Peyer's patch (tissue), 4 donors: ENCODE results near the gene CAPN5.

Experiments
- CTCF ChIP-seq, 6 experiments: fragments of 450-650 bp in 4 of 6; fragments of 200-600 bp in 2 of 6; sonication (generic) in 1 of 6; IDR thresholded peaks; one replicate each; pipeline ENCODE4 v1.5.1; 2017 to 2019; ENCODE audit warnings: antibody characterized with exemption in 6 of 6, mild to moderate bottlenecking in 3 of 6, moderate library complexity in 1 of 6
- POLR2A ChIP-seq, 2 donors: fragments of 450-650 bp; IDR thresholded peaks; one replicate each; pipeline ENCODE4 v1.5.1; 2017; ENCODE audit warnings: antibody characterized with exemption in 2 of 2, mild to moderate bottlenecking in 2 of 2, moderate library complexity in 2 of 2

- no peak for TF ChIP-seq CTCF (IDR thresholded peaks at IDR 0.05)
- no peak for TF ChIP-seq POLR2A (IDR thresholded peaks at IDR 0.05)
These were observed 52.8 kb downstream of the CAPN5 start for GRCh38 chr11:77119531-77119936.
